GM06990 (cell line): Measurements from ENCODE around the gene ABCB4.

ENCODE experiments used
- DNase-seq: peaks from one replicate; pipeline ENCODE4 v3.0.0-alpha.2; 2011; ENCODE audit not compliant: insufficient read length; ENCODE audit errors: extremely low read depth
- H3K27me3 ChIP-seq: replicated peaks from 2 replicates; pipeline ENCODE4 v1.6.0; 2011; ENCODE audit warnings: low read length; ENCODE audit not compliant: control insufficient read depth, insufficient read depth
- H3K36me3 ChIP-seq: 2 replicates; pipeline ENCODE4 v1.5.1; 2011; ENCODE audit warnings: low read length; ENCODE audit not compliant: control insufficient read depth, insufficient read depth
- H3K4me3 ChIP-seq: replicated peaks from 2 replicates; pipeline ENCODE4 v1.5.1; 2011; ENCODE audit warnings: low read depth, mild to moderate bottlenecking, control low read depth, low read length
- CTCF ChIP-seq: IDR thresholded peaks from 2 replicates; pipeline ENCODE4 v1.5.1; 2011; ENCODE audit warnings: low read length, control low read depth, mild to moderate bottlenecking, inconsistent platforms; ENCODE audit not compliant: insufficient read depth, poor library complexity, severe bottlenecking

ABCB4 gene

GRCh38 chr7:87375662-87376435 is 99.6 kb downstream of the ABCB4 start:
- DNase-seq, result no peak
- no peak for TF ChIP-seq CTCF
- Histone ChIP-seq H3K4me3 (no peak overlapping the region), H3K36me3 (no peaks in the 10 kb centered on the region), H3K27me3 (no peaks in the 10 kb centered on the region)

GRCh38 chr7:87370660-87371180 is 104.8 kb downstream of the ABCB4 start:
- no peak for TF ChIP-seq CTCF

GRCh38 chr7:87369216-87369615 is 106.3 kb downstream of the ABCB4 start:
- H3K36me3 ChIP-seq, result no peaks in the 10 kb centered on the region; the same call in 1 of the 2 replicates
- no peak overlapping the region for H3K4me3 ChIP-seq
- H3K27me3 ChIP-seq, result no peaks in the 10 kb centered on the region
- TF ChIP-seq CTCF, result no peak
- DNase-seq, result no peak

More at GRCh38 chr7:87370660-87371180, 104.8 kb downstream of the ABCB4 start:
- no peak for DNase-seq
- Histone ChIP-seq H3K36me3 (no peaks in the 10 kb centered on the region), H3K4me3 (no peak overlapping the region), H3K27me3 (no peaks in the 10 kb centered on the region)

- no peak overlapping the region for H3K4me3 ChIP-seq
- no peaks in the 10 kb centered on the region for H3K27me3 ChIP-seq
- no peak for TF ChIP-seq CTCF
- no peak for DNase-seq
- no peaks in the 10 kb centered on the region; the same call in 1 of the 2 replicates for H3K36me3 ChIP-seq
Observed at GRCh38 chr7:87364246-87364645, 111.2 kb downstream of the ABCB4 start.

GRCh38 chr7:87363342-87363741 is 112.1 kb downstream of the ABCB4 start:
- H3K27me3 ChIP-seq, result no peaks in the 10 kb centered on the region
- TF ChIP-seq CTCF, result no peak
- DNase-seq, result no peak
- H3K4me3 ChIP-seq, result no peak overlapping the region
- no peaks in the 10 kb centered on the region; the same call in 1 of the 2 replicates for H3K36me3 ChIP-seq

GRCh38 chr7:87361320-87361719 is 114.2 kb downstream of the ABCB4 start:
- Histone ChIP-seq H3K4me3 (no peak overlapping the region), H3K27me3 (no peaks in the 10 kb centered on the region), H3K36me3 (no peaks in the 10 kb centered on the region; the same call in 1 of the 2 replicates)
- no peak for TF ChIP-seq CTCF
- DNase-seq, result no peak
